Thoracic aorta (tissue), 2 donors: ENCODE measurements around the gene KCNIP4. TPM values are rescaled to one million over a fixed set of nuclear protein-coding genes. Genes with fewer than 3 reads are reported as not detected.

Source experiments
- ATAC-seq: fragments of 150-250 bp; one replicate; pipeline ENCODE4 v1.8.0; 2017; ENCODE audit warnings: low read depth; ENCODE audit not compliant: insufficient number of reproducible peaks, low FRiP score
- DNase-seq: peaks from one replicate; pipeline ENCODE4 v3.0.0-alpha.2; 2020; ENCODE audit warnings: low spot score
- H3K27ac ChIP-seq, 2 donors: fragments of 200-600 bp; sonication (generic); 1 replicate in 1 of 2; 2 replicates in 1 of 2; pipeline ENCODE4 v1.5.1; 2016; ENCODE audit warnings: mild to moderate bottlenecking in 2 of 2, moderate library complexity in 2 of 2
- H3K27me3 ChIP-seq: fragments of 200-600 bp; sonication (generic); replicated peaks from 2 replicates; pipeline ENCODE4 v1.6.0; 2016; ENCODE audit warnings: mild to moderate bottlenecking; ENCODE audit not compliant: insufficient read depth
- H3K36me3 ChIP-seq: fragments of 200-600 bp; sonication (generic); one replicate; pipeline ENCODE4 v1.5.1; 2016
- H3K4me1 ChIP-seq, 2 donors: fragments of 200-600 bp; sonication (generic); 1 replicate in 1 of 2; 2 replicates in 1 of 2; pipeline versions ENCODE4 v1.5.1 to v1.6.0; 2016; ENCODE audit warnings: low read depth in 2 of 2, mild to moderate bottlenecking in 1 of 2; ENCODE audit not compliant: control insufficient read depth in 1 of 2
- H3K4me3 ChIP-seq: fragments of 200-600 bp; sonication (generic); 2 replicates; pipeline ENCODE4 v1.5.1; 2016; ENCODE audit warnings: mild to moderate bottlenecking
- H3K9me3 ChIP-seq: fragments of 200-600 bp; sonication (generic); 2 replicates; pipeline ENCODE4 v1.5.1; 2016
- total RNA-seq, 2 donors: library from RNA; depleted of rRNA; stranded (reverse); fragments of >200 nt; gene quantifications; one replicate each; pipeline versions ENCODE4 v1.1.0 to v1.2.3, GENCODE V29; 2016
- TF ChIP-seq, protein P1 (sequence below): fragments of 200-600 bp; sonication (generic); IDR thresholded peaks from one replicate; pipeline ENCODE4 v1.5.1; 2019; ENCODE audit warnings: antibody characterized with exemption

The KCNIP4 gene
- total RNA-seq, 2 donors from 2014 or later, result not detected

DNA sequence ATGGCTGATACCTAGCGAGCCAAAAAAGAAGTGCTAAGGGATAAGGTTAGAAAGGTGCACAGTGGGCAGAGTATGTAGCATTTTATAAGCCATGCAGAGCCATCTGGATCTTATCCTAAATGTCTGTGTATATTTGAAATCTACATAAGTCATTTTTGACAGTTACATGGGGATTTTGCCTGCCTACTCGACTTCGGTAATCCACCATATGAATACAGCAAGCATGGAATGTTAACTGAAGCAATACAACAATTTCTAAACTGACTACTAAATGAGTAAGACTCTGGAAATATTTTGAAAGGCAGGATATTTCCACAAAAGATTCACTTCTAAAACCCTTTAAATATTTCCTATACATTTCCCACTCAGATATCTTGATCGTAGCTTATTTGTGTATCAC lies 122.5 kb downstream of the KCNIP4 start:
- H3K27ac ChIP-seq, result no peak overlapping the region
- no peaks in the 10 kb centered on the region for H3K36me3 ChIP-seq
- ATAC-seq, result no peak
- TF ChIP-seq, protein P1, sequence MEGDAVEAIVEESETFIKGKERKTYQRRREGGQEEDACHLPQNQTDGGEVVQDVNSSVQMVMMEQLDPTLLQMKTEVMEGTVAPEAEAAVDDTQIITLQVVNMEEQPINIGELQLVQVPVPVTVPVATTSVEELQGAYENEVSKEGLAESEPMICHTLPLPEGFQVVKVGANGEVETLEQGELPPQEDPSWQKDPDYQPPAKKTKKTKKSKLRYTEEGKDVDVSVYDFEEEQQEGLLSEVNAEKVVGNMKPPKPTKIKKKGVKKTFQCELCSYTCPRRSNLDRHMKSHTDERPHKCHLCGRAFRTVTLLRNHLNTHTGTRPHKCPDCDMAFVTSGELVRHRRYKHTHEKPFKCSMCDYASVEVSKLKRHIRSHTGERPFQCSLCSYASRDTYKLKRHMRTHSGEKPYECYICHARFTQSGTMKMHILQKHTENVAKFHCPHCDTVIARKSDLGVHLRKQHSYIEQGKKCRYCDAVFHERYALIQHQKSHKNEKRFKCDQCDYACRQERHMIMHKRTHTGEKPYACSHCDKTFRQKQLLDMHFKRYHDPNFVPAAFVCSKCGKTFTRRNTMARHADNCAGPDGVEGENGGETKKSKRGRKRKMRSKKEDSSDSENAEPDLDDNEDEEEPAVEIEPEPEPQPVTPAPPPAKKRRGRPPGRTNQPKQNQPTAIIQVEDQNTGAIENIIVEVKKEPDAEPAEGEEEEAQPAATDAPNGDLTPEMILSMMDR, result no peak
- H3K27me3 ChIP-seq, result no peaks in the 10 kb centered on the region
- H3K9me3 ChIP-seq, result no peaks in the 10 kb centered on the region
- no peaks in the 10 kb centered on the region for H3K4me1 ChIP-seq
- H3K4me3 ChIP-seq, result no peak overlapping the region
- no peak for DNase-seq

DNA sequence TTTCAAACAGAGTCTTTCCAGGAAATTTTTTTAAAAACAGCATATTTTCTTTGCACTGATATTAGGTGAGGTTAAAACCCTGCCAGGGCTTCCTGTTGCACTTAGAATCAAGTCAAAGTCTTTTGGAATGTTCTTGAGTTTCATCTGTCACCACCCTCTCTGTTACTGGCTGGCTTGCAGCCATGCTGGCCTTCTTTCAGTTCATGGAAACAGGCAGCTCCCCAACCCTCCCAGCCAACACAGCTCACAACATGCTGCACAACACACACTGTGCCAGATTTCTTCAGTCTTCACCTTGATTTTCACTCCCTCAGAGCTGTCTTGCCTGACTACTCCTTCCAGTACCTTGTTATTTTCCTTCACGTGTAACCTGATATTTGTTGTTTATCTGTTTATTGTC lies 129.5 kb downstream of the KCNIP4 start:
- TF ChIP-seq, protein P1, result no peak
- no peak for DNase-seq
- ATAC-seq, result no peak
- no peaks in the 10 kb centered on the region for H3K9me3 ChIP-seq
- H3K27me3 ChIP-seq, result no peaks in the 10 kb centered on the region
- no peaks in the 10 kb centered on the region for H3K4me1 ChIP-seq
- H3K4me3 ChIP-seq, result no peak overlapping the region
- H3K27ac ChIP-seq, result no peak overlapping the region
- no peaks in the 10 kb centered on the region for H3K36me3 ChIP-seq

DNA sequence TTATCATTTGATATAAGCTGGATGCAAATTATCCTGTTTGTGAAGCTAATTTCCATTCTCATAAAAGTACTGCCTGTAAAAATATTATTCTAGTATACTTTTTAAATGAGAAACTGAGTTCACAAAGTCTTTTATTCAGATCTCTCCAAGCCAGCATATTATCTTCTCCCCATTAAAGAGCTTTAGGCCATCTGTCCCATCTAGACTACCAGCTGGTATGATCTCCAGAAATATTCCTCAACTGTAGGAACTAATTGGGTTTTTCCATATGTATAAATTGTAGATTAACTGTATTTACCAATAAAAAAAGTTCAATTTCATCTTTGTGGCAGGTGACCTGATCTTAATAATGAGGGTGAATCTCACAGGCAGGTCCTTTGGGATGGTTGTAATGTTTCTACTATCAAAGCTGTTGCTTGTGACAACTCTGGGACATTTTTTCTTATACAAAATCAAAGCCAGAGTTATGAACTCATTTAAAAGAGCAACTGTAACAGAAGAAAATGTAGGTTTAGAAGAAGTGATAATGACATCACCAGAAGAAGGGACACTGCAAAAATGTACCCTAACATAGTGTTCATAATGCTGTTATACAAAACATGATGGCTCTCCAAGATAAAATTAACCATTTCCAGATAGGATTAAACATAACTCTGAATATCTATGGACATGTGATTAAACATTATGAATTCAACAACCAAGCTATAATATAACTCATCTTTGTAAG lies 132.8 kb downstream of the KCNIP4 start:
- TF ChIP-seq, protein P1, result no peak
- Histone ChIP-seq H3K36me3 (no peaks in the 10 kb centered on the region), H3K4me3 (no peak overlapping the region), H3K4me1 (no peaks in the 10 kb centered on the region), H3K27ac (no peak overlapping the region), H3K27me3 (no peaks in the 10 kb centered on the region), H3K9me3 (no peaks in the 10 kb centered on the region)
- ATAC-seq, result no peak
- no peak for DNase-seq

DNA sequence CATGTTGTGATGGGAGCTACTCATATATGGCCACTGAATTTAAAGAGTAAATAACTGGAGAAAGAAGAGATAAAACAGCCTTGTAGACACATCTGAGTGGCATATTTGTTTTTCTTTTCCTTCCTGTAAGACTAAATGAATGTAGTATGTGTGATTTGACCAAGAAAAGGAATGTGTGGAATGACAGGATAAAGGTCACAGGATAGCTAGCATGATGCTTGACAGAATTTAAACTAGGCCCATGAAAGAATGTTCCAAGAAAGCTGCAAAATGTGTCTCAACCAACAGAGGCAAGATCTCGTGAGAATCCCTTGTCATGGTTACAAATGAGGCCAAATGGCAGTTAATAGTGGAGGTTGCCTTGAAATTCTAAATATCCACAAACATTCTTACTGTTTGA lies 137.0 kb downstream of the KCNIP4 start:
- H3K36me3 ChIP-seq, result no peaks in the 10 kb centered on the region
- TF ChIP-seq, protein P1, result no peak
- H3K27ac ChIP-seq, result no peak overlapping the region
- H3K27me3 ChIP-seq, result no peaks in the 10 kb centered on the region
- H3K4me1 ChIP-seq, result no peaks in the 10 kb centered on the region
- H3K4me3 ChIP-seq, result no peak overlapping the region
- no peaks in the 10 kb centered on the region for H3K9me3 ChIP-seq
- DNase-seq (no peak), ATAC-seq (no peak)

DNA sequence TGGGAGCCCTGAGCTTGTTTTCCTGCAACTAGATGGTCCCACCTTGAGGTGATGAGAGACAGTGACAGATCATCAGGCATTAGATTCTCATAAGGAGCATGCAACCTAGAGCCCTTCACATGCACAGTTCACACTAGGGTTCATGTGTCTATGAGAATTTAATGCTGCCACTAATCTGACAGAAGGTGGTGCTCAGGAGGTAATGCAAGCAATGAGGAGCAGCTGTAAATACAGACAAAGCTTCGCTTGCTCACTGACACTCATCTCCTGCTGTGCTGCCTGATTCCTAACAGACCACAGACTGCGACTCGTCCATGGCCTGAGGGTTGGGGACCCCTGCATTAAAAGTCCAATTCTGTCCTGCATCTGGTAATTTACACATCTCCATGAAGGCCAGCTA lies 141.6 kb downstream of the KCNIP4 start:
- no peak overlapping the region for H3K27ac ChIP-seq
- TF ChIP-seq, protein P1, result no peak
- no peaks in the 10 kb centered on the region for H3K4me1 ChIP-seq
- H3K27me3 ChIP-seq, result no peaks in the 10 kb centered on the region
- ATAC-seq (no peak), DNase-seq (no peak)
- H3K4me3 ChIP-seq, result no peak overlapping the region
- no peaks in the 10 kb centered on the region for H3K36me3 ChIP-seq
- H3K9me3 ChIP-seq, result no peaks in the 10 kb centered on the region
